ENCODE measurements around the gene CALCOCO1. TPM values are rescaled to one million over a fixed set of nuclear protein-coding genes. Genes with fewer than 3 reads are reported as not detected.
A peak's percentile ranks its signal among the peaks of the same experiment; 100 is the strongest.

The CALCOCO1 gene
- total RNA-seq, 1 experiment from 2014 or later: 48.0 TPM

- ChIA-PET CTCF (no interaction called here), POLR2A (no interaction called here)
- Histone ChIP-seq H3K4me3 (ENCODE audit: low read depth in 2 of 2, low read length in 2 of 2) (no peak overlapping the region), H3K27ac (ENCODE audit: low read length) (peak overlapping the region; percentile 98), H3K4me1 (ENCODE audit: control insufficient read depth, insufficient read depth, low read length) (peaks cover 51% of the 10 kb centered on the region), H3K27me3 (ENCODE audit: control insufficient read depth, insufficient read depth, low read length) (no peaks in the 10 kb centered on the region), H3K9me3 (ENCODE audit: control insufficient read depth, insufficient read depth, low read depth, low read length) (no peaks in the 10 kb centered on the region), H3K36me3 (ENCODE audit: control insufficient read depth, insufficient read depth, low read length) (no peaks in the 10 kb centered on the region)
- in situ Hi-C loops (cut with HindIII; ENCODE audit: low pct_unique_long_range_greater_than_20kb, low sequenced_read_pairs) (no loop called here), intact Hi-C loops (cut with micrococcal nuclease; ENCODE audit: unreplicated experiment) (loop anchor here (5.0 kb wide), 1 partner anchor 178 kb away; no protein-coding TSS in a partner anchor)
- no peak for ATAC-seq
- no TSS peak for BruUV-seq (replicated peaks)
- DNase-seq (ENCODE audit: low read depth, low spot score): no peak
- TF ChIP-seq REST (IDR thresholded peaks at IDR 0.05; ENCODE audit: insufficient read depth in 1 of 2, low read depth in 2 of 2, low read length in 1 of 2) (no peak), SIN3A (IDR thresholded peaks at IDR 0.05; ENCODE audit: borderline replicate concordance, insufficient read depth, low read depth, low read length) (no peak)
Observed at GRCh38 chr12:53768976-53769375, 41.7 kb upstream of the CALCOCO1 start.

- ChIA-PET CTCF (interaction anchor here (0.5 kb wide), 1 partner anchor 21 kb away, joined by 5 read pairs; no protein-coding TSS in a partner anchor), POLR2A (no interaction called here)
- no peak overlapping the region for H3K4me3 ChIP-seq (ENCODE audit: low read depth in 2 of 2, low read length in 2 of 2)
- no peaks in the 10 kb centered on the region for H3K9me3 ChIP-seq (ENCODE audit: control insufficient read depth, insufficient read depth, low read depth, low read length)
- H3K36me3 ChIP-seq (ENCODE audit: control insufficient read depth, insufficient read depth, low read length): no peaks in the 10 kb centered on the region
- ATAC-seq: no peak
- H3K27ac ChIP-seq (ENCODE audit: low read length): peak overlapping the region; percentile 72
- TF ChIP-seq TCF7L2 (IDR thresholded peaks at IDR 0.05; ENCODE audit: low read depth, low read length): no peak
- TF ChIP-seq CTCF (IDR thresholded peaks at IDR 0.05): no peak
- TF ChIP-seq POLR2AphosphoS5 (IDR thresholded peaks at IDR 0.05; ENCODE audit: low read depth, low read length): no peak
- TF ChIP-seq SIN3A (IDR thresholded peaks at IDR 0.05; ENCODE audit: borderline replicate concordance, insufficient read depth, low read depth, low read length): no peak
- TF ChIP-seq REST (IDR thresholded peaks at IDR 0.05; ENCODE audit: insufficient read depth in 1 of 2, low read depth in 2 of 2, low read length in 1 of 2): no peak
- no peak for DNase-seq (ENCODE audit: low read depth, low spot score)
- in situ Hi-C loops (cut with HindIII; ENCODE audit: low pct_unique_long_range_greater_than_20kb, low sequenced_read_pairs): no loop called here
- H3K27me3 ChIP-seq (ENCODE audit: control insufficient read depth, insufficient read depth, low read length): no peaks in the 10 kb centered on the region
- no TSS peak for BruUV-seq (replicated peaks)
- H3K4me1 ChIP-seq (ENCODE audit: control insufficient read depth, insufficient read depth, low read length): peaks cover 48% of the 10 kb centered on the region
- intact Hi-C loops (cut with micrococcal nuclease; ENCODE audit: unreplicated experiment): loop anchor here (2.0 to 5.0 kb wide), 2 partner anchors 180 to 216 kb away; no protein-coding TSS in a partner anchor
Observed at GRCh38 chr12:53766881-53767280, 39.6 kb upstream of the CALCOCO1 start.
